Measurements from ENCODE around the gene ELL2. TPM values are rescaled to one million over a fixed set of nuclear protein-coding genes. Genes with fewer than 3 reads are reported as not detected.

The ELL2 gene
- total RNA-seq, 2 experiments from 2014 or later: 82.6 to 96.8 TPM

DNA sequence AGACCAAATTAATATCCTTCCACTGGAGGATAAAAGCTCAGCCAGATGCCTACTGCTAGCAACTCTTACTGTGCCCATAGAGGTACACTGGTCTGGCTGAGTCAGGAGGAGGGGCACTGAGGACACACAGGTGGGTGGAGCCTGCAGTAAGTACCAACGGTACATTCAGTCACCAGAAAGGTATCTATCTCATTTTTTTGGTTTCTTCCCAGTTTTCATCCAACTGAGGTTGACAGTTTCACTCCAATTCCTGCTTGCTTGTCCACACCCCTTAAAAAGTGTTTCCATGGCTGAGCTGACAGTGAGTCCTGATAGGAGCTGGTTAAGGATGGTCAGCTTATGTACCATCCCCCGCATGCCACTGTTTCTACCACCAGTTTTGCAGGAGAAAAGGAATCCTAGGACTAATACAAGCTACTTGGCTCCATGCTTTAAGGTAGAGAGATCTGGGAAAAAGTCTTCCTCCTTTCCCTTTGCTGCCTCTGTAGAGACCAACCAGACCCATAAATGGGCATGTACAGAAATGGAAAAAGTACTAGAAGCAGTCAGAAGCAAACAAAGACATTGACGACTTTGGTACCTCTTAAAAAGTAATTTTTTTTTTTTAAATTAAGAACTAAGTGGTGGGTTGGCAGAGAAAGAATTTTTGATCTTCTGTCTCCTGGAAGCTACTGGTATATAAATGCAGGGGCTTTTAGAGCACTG, 3.2 kb downstream of the ELL2 start:
- ChIA-PET CTCF (no interaction called here), POLR2A (interaction anchor here (0.6 kb wide), 1 partner anchor 187 kb away, joined by 4 read pairs; no protein-coding TSS in a partner anchor)

GRCh38 chr5:95957561-95958203, 4.0 kb downstream of the ELL2 start:
- ChIA-PET POLR2A (no interaction called here), CTCF (no interaction called here)

GRCh38 chr5:95956900-95957293, 4.8 kb downstream of the ELL2 start:
- ChIA-PET POLR2A (no interaction called here), CTCF (no interaction called here)

DNA sequence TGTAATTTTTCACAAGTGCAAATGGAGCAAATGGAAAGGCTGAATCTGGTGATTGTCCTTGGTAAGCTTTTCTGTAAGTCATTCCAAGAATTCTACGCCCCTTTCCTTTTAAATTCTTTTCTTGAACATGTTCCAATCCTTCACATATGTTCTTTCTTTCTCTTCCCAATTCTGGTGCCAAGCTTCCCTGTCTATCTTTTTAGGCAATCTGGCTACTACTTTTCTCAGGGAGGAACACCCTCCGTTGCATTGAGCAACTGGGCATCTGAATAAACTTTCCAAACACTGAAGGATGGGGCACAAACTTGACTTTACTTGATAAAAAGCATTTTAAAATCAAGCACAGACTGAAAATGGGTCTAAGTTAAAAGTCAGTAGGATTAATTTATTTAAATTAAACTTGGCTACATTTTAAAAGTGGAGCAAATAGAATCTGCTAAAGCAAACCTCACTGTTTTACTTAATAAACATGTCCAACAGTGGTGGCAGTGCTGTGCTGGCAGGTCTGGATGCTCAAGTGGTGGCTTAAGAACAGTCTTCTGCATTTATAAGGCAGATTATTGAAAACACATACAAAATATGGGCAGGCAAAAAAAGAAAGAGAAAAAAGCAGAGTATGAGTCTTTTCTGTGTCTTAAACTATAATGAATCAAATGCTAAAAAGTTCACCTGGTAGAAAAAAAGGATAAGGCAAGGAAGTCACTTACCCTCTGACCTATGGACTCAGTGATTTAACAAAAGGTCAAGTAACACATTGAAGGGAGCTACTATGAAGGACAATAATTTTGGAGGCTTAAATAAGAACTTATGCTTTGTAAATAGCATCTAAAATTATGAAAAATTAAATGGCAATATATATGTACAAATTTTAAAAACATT, 5.4 kb downstream of the ELL2 start:
- ChIA-PET POLR2A (no interaction called here), CTCF (no interaction called here)

GRCh38 chr5:95954716-95955115, 6.9 kb downstream of the ELL2 start:
- POLR2A ChIA-PET: no interaction called here
- CTCF ChIA-PET: no interaction called here

DNA sequence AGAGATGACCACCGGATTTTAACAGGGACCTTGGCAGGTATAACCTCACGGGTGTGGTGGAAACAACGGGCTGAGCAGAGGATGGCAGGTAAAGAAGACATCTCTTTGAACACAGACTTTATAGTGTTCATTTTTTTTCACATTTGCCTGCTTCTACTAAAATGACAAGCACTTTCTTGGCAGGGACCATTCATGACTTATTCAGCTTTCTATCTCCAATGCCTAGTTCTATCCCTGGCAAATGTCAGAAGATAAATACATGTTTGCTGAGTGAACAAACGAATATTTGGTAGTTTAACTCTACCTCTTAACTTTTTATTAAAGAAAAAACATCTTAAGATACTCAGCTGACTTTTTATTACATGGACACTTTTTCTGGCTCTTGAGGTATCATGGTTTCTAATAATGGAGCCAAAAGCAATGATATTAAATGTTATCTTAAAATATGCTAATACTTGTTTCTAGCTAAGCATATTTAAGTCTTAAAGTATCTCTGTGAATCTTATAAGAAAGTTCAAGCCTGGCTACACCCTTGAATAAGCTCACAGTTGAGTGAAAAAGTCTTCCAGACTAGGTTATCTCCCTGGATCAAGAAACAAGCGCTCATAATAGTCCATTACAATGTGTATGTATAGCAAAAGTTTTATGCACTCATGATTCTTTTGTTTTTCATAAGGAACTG, 8.5 kb downstream of the ELL2 start:
- ChIA-PET CTCF (no interaction called here), POLR2A (no interaction called here)

GRCh38 chr5:95951916-95952315, 9.7 kb downstream of the ELL2 start:
- CTCF ChIA-PET: no interaction called here
- POLR2A ChIA-PET: no interaction called here

GRCh38 chr5:95949810-95950209, 11.8 kb downstream of the ELL2 start:
- ChIA-PET POLR2A (no interaction called here), CTCF (no interaction called here)

DNA sequence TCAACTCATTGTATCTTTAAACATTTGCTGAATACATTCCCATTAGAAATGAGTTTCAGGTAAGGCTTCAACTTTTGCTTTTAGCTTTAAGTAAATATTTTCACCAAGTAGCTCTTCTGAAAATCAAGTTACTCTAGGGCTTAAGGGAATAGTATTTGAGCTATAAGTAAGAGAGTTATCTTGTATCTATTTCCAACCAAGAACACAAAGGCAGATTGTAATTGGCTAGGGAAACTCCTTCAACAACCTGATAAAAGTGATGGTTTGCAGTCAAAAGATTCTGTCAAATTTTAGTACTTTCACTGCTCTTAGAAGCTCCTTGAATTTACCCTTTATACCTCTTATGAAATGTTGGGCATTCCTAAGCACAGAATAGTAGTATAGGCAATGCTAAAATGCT, 13.0 kb downstream of the ELL2 start:
- POLR2A ChIA-PET: no interaction called here
- CTCF ChIA-PET: no interaction called here

DNA sequence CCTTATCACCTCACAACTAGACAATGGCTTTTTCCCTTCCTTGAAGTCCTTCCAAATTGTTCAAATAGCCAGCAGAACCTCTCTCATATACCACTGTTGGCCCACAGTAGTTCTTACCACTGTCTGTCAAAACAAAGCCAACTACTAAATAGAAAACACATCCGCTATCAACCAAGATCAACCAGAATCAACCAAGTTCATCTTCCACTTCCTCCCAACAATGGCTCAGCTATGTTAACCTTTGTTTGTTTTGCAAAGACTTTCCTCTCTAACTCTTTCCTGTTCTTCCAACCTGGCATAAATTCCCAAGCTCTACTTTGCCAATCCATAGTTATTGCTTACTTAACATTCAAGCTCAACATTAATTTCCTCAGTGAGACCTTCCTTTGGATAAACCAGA, 15.2 kb downstream of the ELL2 start:
- POLR2A ChIA-PET: no interaction called here
- CTCF ChIA-PET: interaction anchor here (1.6 kb wide), 1 partner anchor 87 kb away, joined by 4 read pairs; no protein-coding TSS in a partner anchor

DNA sequence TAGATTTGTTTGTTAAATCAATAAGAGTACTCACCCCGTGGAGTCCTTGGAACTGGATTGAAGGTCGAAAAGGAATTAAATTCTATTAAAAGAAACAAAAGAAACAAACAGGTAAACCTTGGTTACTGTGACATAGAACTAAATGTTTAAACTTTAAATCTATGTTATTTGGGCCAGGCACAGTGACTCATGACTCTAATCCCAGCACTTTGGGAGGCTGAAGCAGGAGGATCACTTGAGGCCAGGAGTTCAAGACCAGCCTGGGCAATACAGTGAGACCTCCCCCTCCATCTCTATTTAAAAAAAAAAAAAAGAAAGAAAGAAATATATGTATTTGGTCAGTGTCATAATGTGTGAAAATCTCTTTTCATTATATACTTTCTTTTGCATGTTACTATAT, 18.7 kb downstream of the ELL2 start:
- CTCF ChIA-PET: no interaction called here
- POLR2A ChIA-PET: no interaction called here

GRCh38 chr5:95942414-95942813, 19.2 kb downstream of the ELL2 start:
- POLR2A ChIA-PET: no interaction called here
- CTCF ChIA-PET: no interaction called here

DNA sequence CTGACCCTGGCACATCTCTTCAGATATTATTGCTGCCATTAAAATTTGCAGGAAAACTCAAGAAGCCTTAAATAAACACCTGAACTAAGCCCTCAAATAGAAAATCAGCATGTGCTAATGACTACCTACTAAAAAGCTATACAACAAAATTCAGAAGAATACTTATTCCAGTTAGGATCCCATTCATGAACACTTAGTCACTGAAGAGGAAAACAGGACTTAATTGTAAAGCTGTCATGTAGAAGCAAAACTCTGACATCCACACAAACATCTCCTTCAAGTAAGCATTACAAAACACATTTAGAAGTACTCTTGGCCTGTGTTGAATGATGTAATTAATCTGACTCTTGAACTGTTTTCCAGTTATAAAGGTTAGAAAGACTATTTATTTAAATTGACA, 19.9 kb downstream of the ELL2 start:
- POLR2A ChIA-PET: no interaction called here

DNA sequence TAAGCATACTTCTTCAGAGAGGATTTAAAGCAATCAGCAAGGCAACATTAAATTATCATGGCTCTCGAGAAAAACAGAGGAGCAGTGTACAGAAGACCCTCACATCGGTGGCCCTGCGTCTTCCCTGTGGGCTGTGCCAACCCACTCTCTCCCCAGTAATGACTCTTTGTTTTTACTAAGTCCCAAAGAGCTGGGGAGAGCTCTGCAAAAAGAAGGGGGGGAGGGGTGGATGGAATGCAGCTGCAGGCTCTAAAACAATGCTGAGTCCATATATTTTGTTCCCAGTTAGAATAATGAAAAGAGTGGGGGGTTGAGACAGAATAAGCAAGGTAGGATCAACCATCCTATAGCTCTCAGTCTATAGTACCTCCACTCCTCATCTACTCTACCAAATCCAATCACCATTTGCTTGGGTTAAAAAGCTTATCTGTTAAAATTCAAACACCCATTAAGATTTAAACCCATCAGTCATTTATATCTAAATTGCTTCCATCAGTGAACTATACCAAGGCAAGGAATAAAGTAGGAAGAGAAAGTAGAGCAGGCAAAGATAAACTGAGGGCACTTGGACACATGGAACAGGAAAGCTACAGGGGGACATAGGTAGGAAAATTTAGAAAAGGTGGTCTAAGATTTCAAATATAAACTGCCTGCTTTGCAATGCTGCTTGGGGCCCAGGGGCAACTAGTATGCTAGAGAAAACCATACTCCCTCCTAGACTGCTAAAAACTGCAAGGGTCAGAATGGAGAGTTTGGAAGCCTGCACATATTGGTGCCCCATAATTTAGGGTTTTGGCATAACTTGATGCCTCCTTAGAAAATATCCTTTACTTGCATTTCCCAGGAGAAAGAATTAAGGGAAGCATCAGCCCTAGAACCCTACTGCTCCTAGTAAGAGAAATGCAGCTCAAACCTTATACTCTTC, 20.6 kb downstream of the ELL2 start:
- ChIA-PET POLR2A (no interaction called here), CTCF (no interaction called here)

More for the DNA sequence above, 19.9 kb downstream of the ELL2 start:
- CTCF ChIA-PET: no interaction called here

DNA sequence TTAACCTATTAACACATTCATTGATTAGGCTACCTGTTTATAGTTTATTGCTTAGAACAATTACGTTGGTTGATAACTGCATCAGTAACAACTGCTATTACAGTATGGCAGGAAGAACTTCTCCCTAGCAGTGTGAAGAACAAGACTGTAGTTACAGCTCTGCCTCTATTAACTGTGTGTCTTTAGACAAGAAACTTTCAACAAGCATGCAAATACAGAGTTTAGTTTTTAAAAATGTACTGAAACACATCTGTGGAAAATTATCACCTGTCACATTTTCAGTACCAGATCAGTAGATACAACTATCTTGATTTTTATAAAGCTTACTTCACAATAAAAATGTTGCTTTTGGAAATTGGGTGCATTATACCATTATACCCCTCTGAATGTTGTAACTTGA, 22.2 kb downstream of the ELL2 start:
- CTCF ChIA-PET: no interaction called here
- POLR2A ChIA-PET: no interaction called here

DNA sequence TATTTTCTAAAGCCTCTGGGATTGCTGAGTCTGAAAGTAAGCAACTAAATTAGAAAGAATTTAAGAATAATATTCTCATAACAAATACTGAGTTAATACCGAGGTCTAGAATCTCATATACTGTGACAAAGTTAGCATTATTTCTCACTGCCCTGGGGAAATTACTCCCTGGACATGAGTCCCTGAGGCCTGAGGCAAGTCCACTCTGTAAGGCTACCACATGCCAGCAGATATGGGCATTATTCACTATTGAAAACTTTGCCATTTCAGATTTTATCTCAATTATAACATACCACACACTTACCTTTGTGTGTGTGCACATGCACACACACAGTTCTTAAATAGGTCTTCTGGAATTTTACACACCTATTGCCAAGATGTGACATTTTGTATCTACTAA, 22.9 kb downstream of the ELL2 start:
- ChIA-PET CTCF (no interaction called here), POLR2A (no interaction called here)

- ChIA-PET POLR2A (no interaction called here), CTCF (no interaction called here)
Measured at GRCh38 chr5:95938347-95938746, 23.3 kb downstream of the ELL2 start.

DNA sequence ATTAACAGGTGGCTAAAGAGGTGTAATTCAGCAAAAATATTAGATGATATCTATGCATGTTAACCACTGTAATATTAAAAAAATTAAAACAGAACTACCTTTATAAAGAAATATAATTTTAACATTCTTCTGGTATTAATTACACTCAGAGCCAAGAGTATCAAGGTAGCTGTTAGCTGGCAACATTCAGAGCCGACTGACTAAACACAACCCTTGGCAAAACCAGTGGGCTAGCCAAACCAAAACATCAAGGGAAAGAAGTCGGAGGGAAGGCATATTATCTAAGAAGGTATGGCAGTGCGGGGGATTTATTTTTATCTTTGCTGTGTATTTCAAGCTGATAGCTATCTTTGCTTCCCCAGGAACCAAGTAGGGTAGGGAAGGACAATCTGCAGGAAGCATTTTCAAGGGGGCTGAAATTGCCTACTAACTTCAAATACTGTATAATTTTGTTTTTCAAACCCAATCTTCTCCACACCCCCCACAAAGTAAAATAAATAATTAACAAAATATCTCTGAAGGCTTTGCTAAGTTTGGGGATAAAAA, 24.0 kb downstream of the ELL2 start:
- ChIA-PET POLR2A (no interaction called here), CTCF (no interaction called here)

GRCh38 chr5:95936812-95937397, 24.7 kb downstream of the ELL2 start:
- ChIA-PET CTCF (no interaction called here), POLR2A (no interaction called here)

Measured in activated CD8-positive, alpha-beta memory T cell treated with anti-CD3 and anti-CD28 coated beads for 36 hours (primary cell).